NT2/D1 (cell line): ENCODE measurements around the gene PLPPR3.

Experiments used
- DNase-seq: peaks from one replicate; pipeline ENCODE4 v3.0.0-alpha.2; 2011; ENCODE audit warnings: low read depth, low spot score
- H3K27me3 ChIP-seq: 2 replicates; pipeline ENCODE4 v1.6.0; 2011; ENCODE audit warnings: mild to moderate bottlenecking; ENCODE audit not compliant: insufficient read length, insufficient read depth
- H3K36me3 ChIP-seq: 2 replicates; pipeline ENCODE4 v1.6.1; 2011; ENCODE audit warnings: mild to moderate bottlenecking, low read length, mixed read lengths; ENCODE audit not compliant: insufficient read depth, insufficient read length
- H3K4me1 ChIP-seq: 2 replicates; pipeline ENCODE4 v1.5.1; 2011; ENCODE audit not compliant: insufficient read depth, insufficient read length
- H3K4me3 ChIP-seq: 2 replicates; pipeline ENCODE4 v1.5.1; 2011; ENCODE audit warnings: low read depth; ENCODE audit not compliant: insufficient read length
- H3K9ac ChIP-seq: 2 replicates; pipeline ENCODE4 v1.6.0; 2011; ENCODE audit warnings: low read depth; ENCODE audit not compliant: insufficient read length
- H3K9me3 ChIP-seq: 2 replicates; pipeline ENCODE4 v1.5.1; 2011; ENCODE audit warnings: mild to moderate bottlenecking, low read length; ENCODE audit not compliant: insufficient read depth
- SUZ12 ChIP-seq: IDR thresholded peaks from 2 replicates; pipeline ENCODE4 v1.6.1; 2011; ENCODE audit not compliant: insufficient read length, insufficient read depth; ENCODE audit errors: extremely low read depth
- YY1 ChIP-seq: IDR thresholded peaks from 2 replicates; pipeline ENCODE4 v1.6.1; 2011; ENCODE audit not compliant: insufficient read length, insufficient read depth
- ZNF274 ChIP-seq: IDR thresholded peaks from 2 replicates; pipeline ENCODE4 v1.6.1; 2011; ENCODE audit warnings: mild to moderate bottlenecking, low read depth, low read length

The PLPPR3 gene

GRCh38 chr19:763869-764268 lies 57.9 kb downstream of the PLPPR3 start:
- Histone ChIP-seq H3K27me3 (no peaks in the 10 kb centered on the region), H3K4me1 (no peaks in the 10 kb centered on the region), H3K9me3 (peaks cover 3% of the 10 kb centered on the region; the same call in 1 of the 2 replicates), H3K4me3 (no peak overlapping the region), H3K36me3 (no peaks in the 10 kb centered on the region), H3K9ac (no peak overlapping the region)
- TF ChIP-seq YY1 (no peak), SUZ12 (no peak), ZNF274 (no peak)
- DNase-seq, result no peak

GRCh38 chr19:763181-763580 lies 58.6 kb downstream of the PLPPR3 start:
- DNase-seq, result no peak
- H3K9ac ChIP-seq, result no peak overlapping the region
- no peak for TF ChIP-seq SUZ12
- no peak for TF ChIP-seq ZNF274
- TF ChIP-seq YY1, result no peak
- H3K9me3 ChIP-seq, result peaks cover 10% of the 10 kb centered on the region; the same call in 1 of the 2 replicates
- no peak overlapping the region for H3K4me3 ChIP-seq
- H3K36me3 ChIP-seq, result no peaks in the 10 kb centered on the region
- H3K27me3 ChIP-seq, result no peaks in the 10 kb centered on the region
- H3K4me1 ChIP-seq, result no peaks in the 10 kb centered on the region
